H1 (cell line): ENCODE data around the gene GTF2I. TPM values are rescaled to one million over a fixed set of nuclear protein-coding genes. Genes with fewer than 3 reads are reported as not detected.
"Not testable (repeated sequence)": the region's sequence is repeated elsewhere in the genome, so short reads cannot be mapped to it uniquely, and the experiment has no call there.

Experiments used
- CTCF ChIA-PET: fragments of 300-600 bp; sonication (Branson Sonifier 250); formaldehyde crosslinking; loops from one replicate; lab custom pipeline; 2021; ENCODE audit not compliant: partially characterized antibody; lab: Charles Lee
- POLR2A ChIA-PET: fragments of 300-600 bp; sonication (Branson Sonifier 250); formaldehyde crosslinking; loops from one replicate; lab custom pipeline; 2021; ENCODE audit warnings: inconsistent platforms; ENCODE audit not compliant: partially characterized antibody; lab: Charles Lee
- DNase-seq, 2 experiments: peaks; one replicate each; pipeline versions ENCODE4 v3.0.0 to v3.0.0-alpha.2; 2010 to 2022; ENCODE audit warnings: low spot score in 2 of 2, low read depth in 1 of 2, mixed read lengths in 1 of 2
- FAIRE-seq: peaks from 2 replicates; lab custom pipeline; 2011; peaks lifted over from hg19 to GRCh38; lab: Jason Lieb, UNC
- H2AFZ ChIP-seq: 2 replicates; pipeline ENCODE4 v1.8.1; 2012; ENCODE audit warnings: low read length, inconsistent platforms
- H2AK5ac ChIP-seq: 2 replicates; pipeline ENCODE4 v1.6.1; 2013; ENCODE audit warnings: low read depth, low read length
- H2BK120ac ChIP-seq: replicated peaks from 2 replicates; pipeline ENCODE3; 2013; ENCODE audit warnings: low read depth, low read length, inconsistent platforms
- H2BK12ac ChIP-seq: 2 replicates; pipeline ENCODE4 v1.6.1; 2013; ENCODE audit warnings: low read depth, low read length
- H2BK15ac ChIP-seq: 2 replicates; pipeline ENCODE4 v1.6.1; 2013; ENCODE audit warnings: low read length
- H2BK20ac ChIP-seq: 2 replicates; pipeline ENCODE4 v1.6.1; 2013; ENCODE audit warnings: low read length
- H2BK5ac ChIP-seq: 2 replicates; pipeline ENCODE4 v1.6.1; 2013; ENCODE audit warnings: low read depth, low read length
- H3K14ac ChIP-seq: 2 replicates; pipeline ENCODE4 v1.6.1; 2013; ENCODE audit warnings: inconsistent platforms; ENCODE audit not compliant: insufficient read length
- H3K18ac ChIP-seq: 2 replicates; pipeline ENCODE4 v1.6.1; 2013; ENCODE audit warnings: low read length; ENCODE audit errors: extremely low read depth
- H3K23ac ChIP-seq: 2 replicates; pipeline ENCODE4 v1.6.1; 2013; ENCODE audit warnings: inconsistent platforms; ENCODE audit not compliant: insufficient read length
- H3K23me2 ChIP-seq: 2 replicates; pipeline ENCODE4 v1.6.1; 2013; ENCODE audit warnings: low read depth, low read length
- H3K27ac ChIP-seq: 2 replicates; pipeline ENCODE4 v1.6.1; 2011; ENCODE audit warnings: low read depth, low read length, inconsistent platforms
- H3K27me3 ChIP-seq, 4 experiments: replicated peaks in 1 of 4; 1 replicate in 1 of 4; 2 replicates in 3 of 4; pipeline versions ENCODE4 v1.6.1 to v1.8.1; 2011 to 2013; ENCODE audit warnings: low read length in 3 of 4, mild to moderate bottlenecking in 3 of 4, inconsistent platforms in 2 of 4, mixed read lengths in 2 of 4, moderate library complexity in 1 of 4; ENCODE audit not compliant: control insufficient read depth in 3 of 4, insufficient read depth in 3 of 4; ENCODE audit errors: extremely low read depth in 1 of 4
- H3K36me3 ChIP-seq, 4 experiments: 2 replicates each; pipeline versions ENCODE4 v1.6.1 to v1.8.1; 2011 to 2013; ENCODE audit warnings: mild to moderate bottlenecking in 4 of 4, low read length in 3 of 4, moderate library complexity in 2 of 4, control low read depth in 1 of 4, inconsistent platforms in 1 of 4; ENCODE audit not compliant: insufficient read depth in 4 of 4, control insufficient read depth in 2 of 4
- H3K4ac ChIP-seq: replicated peaks from 2 replicates; pipeline ENCODE3; 2013; ENCODE audit warnings: low read length, low read depth, mixed read lengths, inconsistent platforms; ENCODE audit not compliant: insufficient read length
- H3K4me1 ChIP-seq, 4 experiments: replicated peaks in 1 of 4; 1 replicate in 1 of 4; 2 replicates in 3 of 4; pipeline versions ENCODE4 v1.6.1 to v1.8.1; 2011 to 2013; ENCODE audit warnings: low read length in 3 of 4, inconsistent platforms in 2 of 4, mixed read lengths in 1 of 4; ENCODE audit not compliant: insufficient read depth in 4 of 4, control insufficient read depth in 3 of 4
- H3K4me2 ChIP-seq, 2 experiments: 2 replicates each; pipeline versions ENCODE4 v1.6.1 to v1.8.1; 2011 to 2013; ENCODE audit warnings: low read depth in 2 of 2, low read length in 2 of 2, control low read depth in 1 of 2, inconsistent platforms in 1 of 2, mild to moderate bottlenecking in 1 of 2; ENCODE audit not compliant: insufficient read depth in 1 of 2
- H3K4me3 ChIP-seq, 4 experiments: fragments of 200-600, 300-600 bp in 1 of 4; sonication (generic), shearing (Covaris generic), sonication (Bioruptor Twin) in 1 of 4; 2 replicates each; pipeline versions ENCODE4 v1.5.1 to v1.8.1; 2011 to 2016; ENCODE audit warnings: low read length in 4 of 4, low read depth in 3 of 4, control low read depth in 2 of 4, inconsistent platforms in 2 of 4, mild to moderate bottlenecking in 2 of 4, mixed read lengths in 1 of 4, moderate library complexity in 1 of 4; ENCODE audit not compliant: insufficient read depth in 2 of 4; ENCODE audit errors: extremely low read depth in 1 of 4
- H3K56ac ChIP-seq: replicated peaks from 2 replicates; pipeline ENCODE3; 2013; ENCODE audit warnings: low read depth, mild to moderate bottlenecking, mixed read lengths, low read length, inconsistent platforms; ENCODE audit not compliant: insufficient read length
- H3K79me1 ChIP-seq: 2 replicates; pipeline ENCODE4 v1.6.1; 2013; ENCODE audit warnings: low read depth, low read length, control low read depth
- H3K79me2 ChIP-seq, 2 experiments: 2 replicates each; pipeline versions ENCODE4 v1.6.1 to v1.8.1; 2012 to 2013; ENCODE audit warnings: low read length in 2 of 2, mild to moderate bottlenecking in 2 of 2, inconsistent platforms in 1 of 2; ENCODE audit not compliant: insufficient read depth in 2 of 2, control insufficient read depth in 1 of 2
- H3K9ac ChIP-seq, 4 experiments: replicated peaks in 1 of 4; 1 replicate in 1 of 4; 2 replicates in 3 of 4; pipeline versions ENCODE4 v1.6.1 to v1.8.1; 2011 to 2013; ENCODE audit warnings: low read depth in 3 of 4, low read length in 3 of 4, control low read depth in 2 of 4, mild to moderate bottlenecking in 2 of 4, moderate library complexity in 2 of 4, inconsistent platforms in 1 of 4; ENCODE audit errors: extremely low read depth in 1 of 4
- H3K9me3 ChIP-seq, 2 experiments: 2 replicates each; pipeline versions ENCODE4 v1.6.1 to v1.8.1; 2012 to 2013; ENCODE audit warnings: mild to moderate bottlenecking in 2 of 2, moderate library complexity in 2 of 2, control low read depth in 1 of 2, inconsistent platforms in 1 of 2, low read depth in 1 of 2, low read length in 1 of 2, mixed read lengths in 1 of 2; ENCODE audit not compliant: insufficient read depth in 2 of 2
- H4K20me1 ChIP-seq, 2 experiments: replicated peaks in 1 of 2; 2 replicates each; pipeline versions ENCODE3 to v1.8.1; 2011 to 2013; ENCODE audit warnings: inconsistent platforms in 2 of 2, low read length in 2 of 2, mild to moderate bottlenecking in 1 of 2; ENCODE audit not compliant: insufficient read depth in 2 of 2, control insufficient read depth in 1 of 2
- H4K5ac ChIP-seq: 2 replicates; pipeline ENCODE4 v1.6.1; 2013; ENCODE audit warnings: low read length, low read depth, mixed read lengths, inconsistent platforms; ENCODE audit not compliant: insufficient read length
- H4K8ac ChIP-seq: 2 replicates; pipeline ENCODE4 v1.8.0; 2013; ENCODE audit warnings: mild to moderate bottlenecking, moderate library complexity, low read length, inconsistent platforms; ENCODE audit not compliant: insufficient read depth; ENCODE audit errors: extremely low read depth
- H4K91ac ChIP-seq: replicated peaks from 2 replicates; pipeline ENCODE3; 2013; ENCODE audit warnings: low read length, mixed read lengths, inconsistent platforms; ENCODE audit not compliant: insufficient read length
- WGBS, 2 experiments: shearing (Covaris generic) in 1 of 2; methylation state at CpG; one replicate each; pipeline versions ENCODE4 v1.1.6 to v1.1.7; 2013 to 2015; ENCODE audit warnings: low lambda C conversion rate in 2 of 2, mixed read lengths in 2 of 2, inconsistent platforms in 1 of 2, low coverage in 1 of 2, missing lambda C conversion rate in 1 of 2; ENCODE audit not compliant: insufficient replicate concordance in 2 of 2, insufficient coverage in 1 of 2, insufficient read length in 1 of 2; ENCODE audit errors: extremely low coverage in 1 of 2, missing lambda C conversion rate in 1 of 2; 5-methylcytosine and 5-hydroxymethylcytosine counted together
- polyA plus RNA-seq, 7 experiments: library from polyadenylated mRNA; depleted of rRNA in 3 of 7; stranded (reverse) in 5 of 7; unstranded in 2 of 7; fragments of >200 nt in 5 of 7; fragments of 200-250 nt in 2 of 7; gene quantifications; 1 replicate in 5 of 7; 2 replicates in 1 of 7; 4 replicates in 1 of 7; pipeline versions ENCODE4 v1.2.1 to v1.2.3, GENCODE V29; 2011 to 2013; ENCODE audit warnings: missing spikeins in 2 of 7, mixed read lengths in 2 of 7
- total RNA-seq: library from RNA; stranded (reverse); fragmentation: NEBNext Ultra II Directional; extraction: Animal tissue kit (Norgen Biotek cat#: 25700); gene quantifications from 2 replicates; pipeline ENCODE4 v1.2.1, GENCODE V29; 2021

GTF2I gene
- total and polyA plus RNA-seq, 2 of the 8 experiments (the other 6 are each of a cell fraction or from before 2014, with no cell fraction given): 46.7 to 316 TPM

GRCh38 chr7:74758982-74759381, 101.5 kb downstream of the GTF2I start:
- FAIRE-seq, H2BK15ac ChIP-seq, H2BK5ac ChIP-seq, H3K27me3 ChIP-seq, H2AFZ ChIP-seq, H2AK5ac ChIP-seq, H3K9ac ChIP-seq, H3K79me2 ChIP-seq, H2BK20ac ChIP-seq, H3K4me1 ChIP-seq, H3K27ac ChIP-seq, H3K79me1 ChIP-seq, CTCF ChIA-PET, H3K4me2 ChIP-seq, H3K36me3 ChIP-seq, DNase-seq, H3K23me2 ChIP-seq, POLR2A ChIA-PET, H3K4ac ChIP-seq, H4K20me1 ChIP-seq, H3K4me3 ChIP-seq, H3K56ac ChIP-seq, H4K5ac ChIP-seq, H3K23ac ChIP-seq, H2BK12ac ChIP-seq, H3K9me3 ChIP-seq, H2BK120ac ChIP-seq, H4K8ac ChIP-seq, H3K14ac ChIP-seq, H4K91ac ChIP-seq, H3K18ac ChIP-seq: not testable (repeated sequence)
- no CpG with 5 or more reads among the region's 3 CpGs for WGBS, 2 experiments

- H3K23me2 ChIP-seq, H3K56ac ChIP-seq, H4K5ac ChIP-seq, H3K4ac ChIP-seq, H3K4me3 ChIP-seq, H3K9me3 ChIP-seq, H3K4me2 ChIP-seq, H3K18ac ChIP-seq, H2BK12ac ChIP-seq, H2BK5ac ChIP-seq, H2AFZ ChIP-seq, H3K9ac ChIP-seq, H2BK20ac ChIP-seq, H4K91ac ChIP-seq, H3K23ac ChIP-seq, DNase-seq, H3K36me3 ChIP-seq, CTCF ChIA-PET, H4K20me1 ChIP-seq, H3K27me3 ChIP-seq, H3K27ac ChIP-seq, H3K14ac ChIP-seq, H2BK120ac ChIP-seq, H3K79me2 ChIP-seq, POLR2A ChIA-PET, H2AK5ac ChIP-seq, H3K79me1 ChIP-seq, H2BK15ac ChIP-seq, H4K8ac ChIP-seq, H3K4me1 ChIP-seq, FAIRE-seq: not testable (repeated sequence)
- no CpG with 5 or more reads among the region's 17 CpGs for WGBS, 2 experiments
Measured at GRCh38 chr7:74765205-74765918, 107.8 kb downstream of the GTF2I start.
